HT1080 (cell line): ENCODE measurements around the gene DDX18. TPM values are rescaled to one million over a fixed set of nuclear protein-coding genes. Genes with fewer than 3 reads are reported as not detected.

Experiments used
- total RNA-seq: library from RNA; depleted of rRNA; stranded (reverse); fragments of >200 nt; shearing (Covaris generic); gene quantifications from 2 replicates; pipeline ENCODE4 v1.2.3, GENCODE V29; 2014; rRNA removed

The DDX18 gene
- total RNA-seq, 1 experiment from 2014 or later, result 140 TPM

Other genes starting within 250 kb of the DDX18 start
- 17.4 and 17.9 TPM in 2 replicates for gene CCDC93, start 199.4 kb downstream of the DDX18 start, total RNA-seq